MCF 10A (cell line): Measurements from ENCODE around the gene MRGPRX3. TPM values are rescaled to one million over a fixed set of nuclear protein-coding genes. Genes with fewer than 3 reads are reported as not detected.
A peak's percentile ranks its signal among the peaks of the same experiment; 100 is the strongest.

ENCODE experiments used
- BruUV-seq: library from RNA; stranded (reverse); fragments of 400-500 nt; replicated peaks from 2 replicates; lab custom pipeline; 2021; lab: Mats Ljungman, UMichigan
- CTCF ChIA-PET: fragments of 300-600 bp; sonication (Branson Sonifier 250); formaldehyde crosslinking; extraction: SDS; loops from one replicate; lab custom pipeline; 2021; ENCODE audit warnings: antibody characterized with exemption, inconsistent platforms; lab: Yijun Ruan, JAX
- POLR2A ChIA-PET: fragments of 300-600, 350-650 bp; sonication (Branson Sonifier 250); formaldehyde crosslinking; extraction: SDS; loops from one replicate; lab custom pipeline; 2020; ENCODE audit warnings: antibody characterized with exemption, inconsistent platforms; lab: Yijun Ruan, JAX
- DNase-seq: peaks from one replicate; pipeline ENCODE4 v3.0.0-alpha.2; 2018; ENCODE audit not compliant: unreplicated experiment
- H3K27ac Mint-ChIP-seq: one replicate; pipeline ENCODE4 v1.8.0; 2022; ENCODE audit warnings: mild to moderate bottlenecking, low read depth, mixed read lengths; ENCODE audit not compliant: unreplicated experiment
- H3K27me3 Mint-ChIP-seq: one replicate; pipeline ENCODE4 v1.8.0; 2022; ENCODE audit warnings: mixed read lengths; ENCODE audit not compliant: insufficient read depth, unreplicated experiment
- H3K36me3 Mint-ChIP-seq: one replicate; pipeline ENCODE4 v1.8.0; 2022; ENCODE audit warnings: mild to moderate bottlenecking, moderate library complexity, mixed read lengths; ENCODE audit not compliant: insufficient read depth, unreplicated experiment
- H3K4me1 Mint-ChIP-seq: one replicate; pipeline ENCODE4 v1.8.0; 2022; ENCODE audit warnings: mixed read lengths; ENCODE audit not compliant: insufficient read depth, unreplicated experiment
- H3K4me3 Mint-ChIP-seq: one replicate; pipeline ENCODE4 v1.8.0; 2022; ENCODE audit warnings: mild to moderate bottlenecking, moderate library complexity, mixed read lengths; ENCODE audit not compliant: unreplicated experiment
- H3K9me3 Mint-ChIP-seq: one replicate; pipeline ENCODE4 v1.8.0; 2022; ENCODE audit warnings: mixed read lengths; ENCODE audit not compliant: unreplicated experiment
- CTCF ChIP-seq: fragments of 200-600 bp; IDR thresholded peaks from one replicate; pipeline ENCODE4 v1.8.0; 2022; ENCODE audit warnings: antibody characterized with exemption, mild to moderate bottlenecking; ENCODE audit not compliant: unreplicated experiment
- intact Hi-C: fragments of 100-400 bp; cut with micrococcal nuclease; formaldehyde crosslinking; loops from 2 replicates; pipeline ENCODE4 v1.14.1; 2022
- total RNA-seq: library from RNA; stranded (reverse); gene quantifications from 2 replicates; pipeline ENCODE4 v1.2.3, GENCODE V29; 2022

Gene MRGPRX3
- total RNA-seq, 1 experiment from 2014 or later: 0.79 TPM

GRCh38 chr11:18173225-18173866, 41.0 kb downstream of the MRGPRX3 start:
- peaks cover 45% of the 10 kb centered on the region for H3K27me3 Mint-ChIP-seq

More at GRCh38 chr11:18173225-18173866, 41.0 kb downstream of the MRGPRX3 start:
- Mint-ChIP-seq H3K4me3 (no peak overlapping the region), H3K4me1 (no peaks in the 10 kb centered on the region), H3K27ac (peak overlapping the region; percentile 16), H3K36me3 (no peaks in the 10 kb centered on the region), H3K9me3 (no peaks in the 10 kb centered on the region)
- BruUV-seq: no TSS peak
- intact Hi-C loops: no loop called here
- CTCF ChIA-PET: no interaction called here
- POLR2A ChIA-PET: no interaction called here
- no peak for TF ChIP-seq CTCF
- DNase-seq: no peak

Other genes with a start within 250 kb of the MRGPRX3 start
- gene SERGEF, start 119.5 kb upstream of the MRGPRX3 start, total RNA-seq: 23.4 and 26.1 TPM in 2 replicates
- gene TPH1, start 86.3 kb upstream of the MRGPRX3 start, total RNA-seq: 0.19 and 0.20 TPM in 2 replicates
- 21.6 and 34.3 TPM in 2 replicates for gene SAAL1, start 26.5 kb upstream of the MRGPRX3 start, total RNA-seq
- not detected in 2 replicates for gene MRGPRX4, start 40.3 kb downstream of the MRGPRX3 start, total RNA-seq
- gene SAA4, start 104.2 kb downstream of the MRGPRX3 start, total RNA-seq: not detected in 2 replicates
- gene SAA2, start 116.1 kb downstream of the MRGPRX3 start, total RNA-seq: 12.2 and 12.7 TPM in 2 replicates
- gene SAA1, start 133.7 kb downstream of the MRGPRX3 start, total RNA-seq: 45.5 and 55.7 TPM in 2 replicates
- gene HPS5, start 189.6 kb downstream of the MRGPRX3 start, total RNA-seq: 23.6 and 31.8 TPM in 2 replicates
- gene GTF2H1, start 190.0 kb downstream of the MRGPRX3 start, total RNA-seq: 60.9 and 83.4 TPM in 2 replicates